Heart left ventricle (tissue), 13 donors: ENCODE results near the gene MYO7A.

Experiments used
- POLR2A ChIP-seq, 2 donors: fragments of 450-650 bp; IDR thresholded peaks; one replicate each; pipeline ENCODE4 v1.6.1; 2017; ENCODE audit warnings: antibody characterized with exemption in 2 of 2, mild to moderate bottlenecking in 2 of 2, moderate library complexity in 2 of 2
- TF ChIP-seq, protein P1 (sequence below), 12 donors: fragments of 200-600 bp; sonication (generic) in 4 of 12; IDR thresholded peaks; one replicate each; pipeline versions ENCODE4 v1.5.0 to v1.8.0; 2018 to 2022; ENCODE audit warnings: antibody characterized with exemption in 12 of 12, mild to moderate bottlenecking in 5 of 12
- donor health status: ischemic (EF 13 %, LVEDD 7.1; RV severe dilation, severe dysfunction).
- donor health status: DM: no; HTN: yes; CAD: no.
- donor health status: DM: no; HTN: no; CAD: no.
- donor health status: ischemic (EF 25% LVEDD 6.9; RV normal size, moderate dysfunction).
- donor health status: ischemic (EF 25% LVEDD 5.7; RV mildly dilated, moderate dysfunction).
- donor health status: ischemic (EF 35%, LVEDD 5.7; RV mildly dilated, moderate dysfunction).
- donor health status: nonischemic (EF 11% LVEDD 7.7; RV severe dilation, severe dysfunction).
- donor health status: DM: yes; HTN: yes; CAD: no.
- donor health status: PGD.
- donor health status: ischemic (EF 29% LVEDD 5.4; RV normal size, mild dysfunction).
- donor health status: nonischemic (EF 23%, LVEDD 6.1; RV moderate dilation, normal function).

DNA sequence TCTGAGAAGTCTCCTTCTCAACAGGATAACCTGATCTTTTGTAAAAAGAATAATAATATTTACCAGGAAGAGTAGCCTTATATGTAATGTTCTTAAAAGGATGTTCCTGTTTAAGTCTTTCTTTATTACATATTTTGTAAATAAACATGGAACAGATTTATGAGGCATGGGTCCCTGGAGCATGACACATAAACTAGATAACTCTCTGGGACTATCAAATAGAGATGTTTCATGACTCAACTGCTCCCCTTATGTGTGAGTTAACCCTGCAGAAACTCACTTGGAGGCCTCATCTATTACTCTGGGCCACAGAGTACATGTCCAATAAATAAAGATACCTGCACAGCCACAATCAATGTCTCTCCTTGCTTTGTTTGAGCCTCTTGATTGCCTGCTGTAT lies 108.9 kb downstream of the MYO7A start:
- TF ChIP-seq, protein P1, sequence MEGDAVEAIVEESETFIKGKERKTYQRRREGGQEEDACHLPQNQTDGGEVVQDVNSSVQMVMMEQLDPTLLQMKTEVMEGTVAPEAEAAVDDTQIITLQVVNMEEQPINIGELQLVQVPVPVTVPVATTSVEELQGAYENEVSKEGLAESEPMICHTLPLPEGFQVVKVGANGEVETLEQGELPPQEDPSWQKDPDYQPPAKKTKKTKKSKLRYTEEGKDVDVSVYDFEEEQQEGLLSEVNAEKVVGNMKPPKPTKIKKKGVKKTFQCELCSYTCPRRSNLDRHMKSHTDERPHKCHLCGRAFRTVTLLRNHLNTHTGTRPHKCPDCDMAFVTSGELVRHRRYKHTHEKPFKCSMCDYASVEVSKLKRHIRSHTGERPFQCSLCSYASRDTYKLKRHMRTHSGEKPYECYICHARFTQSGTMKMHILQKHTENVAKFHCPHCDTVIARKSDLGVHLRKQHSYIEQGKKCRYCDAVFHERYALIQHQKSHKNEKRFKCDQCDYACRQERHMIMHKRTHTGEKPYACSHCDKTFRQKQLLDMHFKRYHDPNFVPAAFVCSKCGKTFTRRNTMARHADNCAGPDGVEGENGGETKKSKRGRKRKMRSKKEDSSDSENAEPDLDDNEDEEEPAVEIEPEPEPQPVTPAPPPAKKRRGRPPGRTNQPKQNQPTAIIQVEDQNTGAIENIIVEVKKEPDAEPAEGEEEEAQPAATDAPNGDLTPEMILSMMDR (IDR thresholded peaks at IDR 0.05): no peak
- TF ChIP-seq POLR2A (IDR thresholded peaks at IDR 0.05): no peak
